Activated T-cell treated with anti-CD3 and anti-CD28 coated beads for 4 hours (primary cell): ENCODE measurements around the gene RERE.

ENCODE experiments used
- DNase-seq: peaks from one replicate; pipeline ENCODE4 v3.0.0-alpha.2; 2020

Gene RERE

DNA sequence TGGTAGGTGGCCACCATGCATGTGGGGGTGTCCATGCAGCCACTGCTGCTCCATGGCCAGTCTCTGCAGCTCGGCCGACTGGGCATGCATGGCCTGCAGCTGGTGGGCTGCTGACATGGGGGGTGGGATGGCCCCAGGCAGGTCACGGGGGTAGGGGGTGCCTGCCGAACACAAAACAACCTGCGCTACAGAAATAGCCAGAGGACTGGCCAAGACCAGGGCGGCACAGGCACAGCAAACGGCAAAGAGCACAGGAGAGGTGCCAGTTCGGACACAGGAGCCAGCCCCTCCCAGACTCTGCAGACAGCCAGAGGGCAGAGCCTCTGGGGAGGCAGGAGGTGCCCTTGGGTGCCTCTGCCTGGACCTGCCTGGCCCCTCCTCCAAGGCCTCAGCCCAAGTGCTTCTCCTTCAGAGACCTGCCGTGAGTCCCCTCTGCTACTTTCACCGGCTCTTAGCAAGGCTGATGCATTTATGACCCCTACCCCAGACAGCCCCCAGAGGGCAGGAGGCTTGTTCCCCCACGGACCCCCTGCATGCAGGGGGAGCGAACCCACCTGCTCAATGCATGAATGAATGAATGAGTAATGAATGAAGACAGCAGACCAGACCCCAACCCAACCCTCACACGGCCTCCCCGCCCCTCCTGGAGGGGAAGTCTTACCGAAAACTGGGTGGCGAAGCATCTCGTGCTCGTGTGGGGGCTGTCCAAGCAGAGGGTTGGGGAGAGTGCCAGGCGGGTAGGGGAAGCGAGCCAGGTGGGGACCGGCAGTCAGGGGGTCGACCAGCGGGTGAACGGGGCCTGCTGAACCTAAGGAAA is 461.8 kb downstream of the RERE start:
- DNase-seq, result no peak

DNA sequence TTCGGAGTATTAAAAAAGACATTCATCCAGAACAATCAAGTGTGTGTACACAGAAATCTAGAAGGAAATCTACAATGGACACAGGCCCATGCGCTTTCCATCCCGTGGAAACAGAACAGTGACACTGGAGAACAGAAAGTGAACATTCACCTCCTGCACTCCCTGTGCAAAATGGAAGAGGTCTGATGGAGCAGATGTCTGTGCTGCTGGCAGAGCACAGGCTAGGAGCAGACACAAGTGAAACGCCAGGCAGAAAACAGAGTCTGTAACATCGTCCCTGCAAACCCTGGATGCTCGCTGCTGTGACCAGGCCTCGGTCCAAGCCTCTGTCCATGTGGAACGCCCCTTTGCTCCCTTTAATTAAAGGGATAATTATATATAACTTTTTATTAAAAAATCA is 463.4 kb downstream of the RERE start:
- DNase-seq, result no peak

DNA sequence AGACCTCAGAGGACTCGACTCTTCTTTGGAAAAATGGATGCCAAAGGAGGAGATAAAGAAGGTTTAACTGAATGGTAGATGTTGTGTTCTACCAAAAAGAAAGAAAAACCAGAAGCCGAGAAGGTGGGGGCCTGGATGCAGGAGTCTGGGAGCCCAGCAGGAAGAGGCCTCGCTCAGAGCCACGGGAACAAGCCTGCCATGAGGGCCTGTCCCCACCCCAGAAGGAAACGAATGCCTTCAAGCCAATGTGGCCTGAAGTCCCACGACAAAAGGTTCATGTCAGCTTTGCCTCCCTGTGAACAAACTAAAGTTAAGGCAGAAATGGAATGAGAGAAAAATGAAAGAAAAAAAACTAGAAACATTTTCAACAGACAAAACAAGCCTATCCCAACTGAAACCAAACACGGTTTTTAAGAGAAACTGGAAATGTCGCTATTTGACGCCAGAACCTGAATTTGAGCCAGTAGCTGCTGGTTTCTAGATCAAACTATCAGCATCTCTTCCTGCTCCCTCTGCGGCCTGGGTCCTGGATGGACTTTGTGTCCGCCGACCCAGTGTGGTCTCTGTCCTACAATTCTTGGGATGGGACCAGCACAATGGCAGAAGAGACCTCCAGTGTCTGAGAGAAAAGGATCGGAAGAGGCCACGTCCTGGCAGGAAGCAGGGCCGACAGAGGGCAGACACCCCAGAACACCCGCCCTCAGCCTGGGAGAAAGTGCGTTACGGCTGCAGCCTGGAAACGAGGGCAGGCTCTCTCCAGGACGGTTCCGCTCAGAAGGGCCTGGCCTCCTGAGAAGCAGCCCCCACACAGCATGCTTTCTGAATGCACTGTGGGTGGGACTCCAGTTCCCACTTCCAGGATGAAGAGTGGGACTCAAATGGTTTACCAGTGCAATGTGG is 464.3 kb downstream of the RERE start:
- DNase-seq, result no peak

DNA sequence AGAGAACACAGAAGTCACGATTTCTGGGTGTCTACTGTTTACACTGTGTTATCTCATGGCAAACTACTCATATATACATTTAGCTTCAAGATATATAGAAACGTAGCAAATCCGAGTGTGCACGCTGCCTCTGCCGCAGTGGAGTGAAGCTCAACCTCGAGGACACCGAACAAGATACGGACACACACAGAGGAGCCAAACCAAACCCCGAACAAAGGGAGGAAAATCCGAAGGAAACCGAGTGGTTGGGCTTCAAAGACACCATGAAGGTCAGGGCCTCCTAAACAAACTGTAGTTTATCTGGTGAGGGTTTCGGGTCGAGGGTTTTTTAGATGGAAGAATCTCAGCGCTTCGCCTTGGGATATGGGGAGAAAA is 465.0 kb downstream of the RERE start:
- DNase-seq, result no peak

DNA sequence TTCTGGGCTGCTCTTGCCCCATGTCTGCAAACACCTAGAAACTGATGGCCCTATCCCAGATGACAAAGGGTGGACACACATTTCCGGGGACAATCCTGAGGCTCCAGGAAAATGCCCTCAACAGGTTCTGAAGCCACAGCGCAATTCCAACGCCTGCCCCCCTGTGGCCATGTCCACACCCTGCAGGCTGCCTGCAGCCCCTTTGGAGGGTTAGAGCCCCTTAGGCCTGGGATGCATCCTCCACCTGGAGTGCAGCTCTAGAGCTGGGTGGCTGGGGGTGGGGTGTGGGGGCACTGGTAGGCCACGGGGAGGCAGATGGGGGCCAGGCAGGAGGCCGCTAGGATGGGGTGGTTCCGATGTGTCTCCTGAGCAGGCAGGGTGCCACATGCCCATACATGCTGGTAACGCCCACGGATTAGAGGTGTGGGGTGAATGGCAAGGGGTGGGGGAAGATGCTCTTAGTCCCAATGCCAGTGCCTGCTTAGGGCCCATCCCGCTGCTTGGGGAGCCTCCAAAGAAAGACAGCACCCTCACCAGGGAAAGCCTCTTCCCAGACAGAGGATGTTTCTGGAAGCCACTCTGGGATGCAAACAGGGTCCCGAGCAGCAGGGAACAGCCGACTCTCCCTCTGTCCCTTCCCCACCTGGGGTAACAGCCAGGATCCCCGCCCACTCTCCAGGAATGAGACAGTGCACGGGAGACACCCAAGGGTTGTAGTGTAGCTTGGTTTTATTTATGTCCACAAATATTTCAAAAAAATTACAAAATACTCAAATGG is 465.6 kb downstream of the RERE start:
- DNase-seq, result no peak

DNA sequence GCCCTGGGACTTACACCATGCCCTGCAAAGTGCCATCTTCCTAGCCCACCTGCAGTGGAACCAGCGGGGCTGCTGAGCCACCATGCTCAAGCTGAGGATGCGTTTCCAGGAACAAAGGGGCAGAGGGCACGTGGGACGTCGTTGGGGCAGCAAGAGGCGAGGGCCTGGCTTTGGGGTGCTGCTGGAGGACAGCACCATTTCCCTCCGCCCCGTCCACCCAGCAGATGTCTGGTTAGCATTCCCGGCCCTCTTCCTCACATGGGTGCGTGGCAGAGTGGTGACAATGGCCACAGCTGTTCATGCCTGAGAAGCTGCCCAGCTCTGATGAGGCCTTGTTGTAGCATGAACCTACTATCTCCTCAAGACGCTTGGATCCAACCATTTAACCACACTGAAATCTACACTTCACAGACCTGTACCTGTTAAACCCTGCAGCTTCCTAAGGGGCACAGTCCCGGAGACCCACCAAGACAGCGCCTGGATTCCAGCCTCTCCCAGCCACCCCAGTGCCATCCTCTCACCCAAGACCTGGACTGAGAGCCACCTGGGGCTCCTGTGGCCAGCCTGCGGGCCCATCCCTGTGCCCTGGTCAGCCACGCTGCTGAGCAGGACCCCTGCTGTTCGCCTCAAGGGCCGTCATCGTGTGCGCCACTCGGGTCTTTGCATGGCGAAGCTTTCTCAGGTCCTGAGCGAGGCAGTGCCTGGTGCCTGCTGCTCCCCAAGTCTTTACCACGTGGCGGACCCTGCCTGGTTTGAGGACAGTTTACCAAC is 466.3 kb downstream of the RERE start:
- no peak for DNase-seq

DNA sequence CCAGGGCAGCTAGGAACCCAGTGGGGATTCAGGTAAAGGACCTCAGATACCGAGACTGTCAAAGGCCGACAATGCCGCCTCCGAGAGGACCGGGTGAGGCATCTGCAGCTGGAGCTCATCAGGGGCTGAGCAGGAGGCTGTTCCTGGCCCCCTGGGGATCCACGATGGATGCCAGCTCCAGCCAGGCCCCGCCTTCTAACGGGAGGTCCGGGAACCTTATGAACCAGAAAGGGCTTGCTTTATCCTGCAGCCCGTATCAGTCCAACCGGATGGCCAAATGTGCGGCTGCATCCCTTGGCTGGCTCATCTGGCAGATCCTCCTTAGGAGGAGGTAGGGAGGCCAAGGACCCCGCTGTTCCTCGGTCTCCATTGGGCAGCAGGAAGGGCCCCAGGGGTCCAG is 467.5 kb downstream of the RERE start:
- no peak for DNase-seq

DNA sequence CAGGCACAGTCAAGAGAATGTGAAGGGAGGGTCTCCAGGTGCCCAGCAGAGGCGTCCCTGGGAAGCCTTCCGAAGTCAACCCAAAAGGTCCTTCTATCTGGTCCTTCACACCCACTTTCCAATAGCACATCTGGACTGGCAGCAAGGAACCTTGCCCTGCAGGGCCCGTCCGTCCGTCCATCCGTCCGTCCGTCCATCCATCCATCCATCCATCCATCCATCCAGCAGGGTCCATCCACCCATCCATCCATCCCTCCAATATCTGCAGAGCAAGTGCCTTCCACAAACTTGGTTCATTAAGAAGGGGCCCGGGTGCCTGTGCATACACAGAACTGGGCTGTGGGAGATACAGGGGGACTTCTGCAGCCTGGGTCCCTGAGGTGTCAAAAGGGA is 468.0 kb downstream of the RERE start:
- no peak for DNase-seq

DNA sequence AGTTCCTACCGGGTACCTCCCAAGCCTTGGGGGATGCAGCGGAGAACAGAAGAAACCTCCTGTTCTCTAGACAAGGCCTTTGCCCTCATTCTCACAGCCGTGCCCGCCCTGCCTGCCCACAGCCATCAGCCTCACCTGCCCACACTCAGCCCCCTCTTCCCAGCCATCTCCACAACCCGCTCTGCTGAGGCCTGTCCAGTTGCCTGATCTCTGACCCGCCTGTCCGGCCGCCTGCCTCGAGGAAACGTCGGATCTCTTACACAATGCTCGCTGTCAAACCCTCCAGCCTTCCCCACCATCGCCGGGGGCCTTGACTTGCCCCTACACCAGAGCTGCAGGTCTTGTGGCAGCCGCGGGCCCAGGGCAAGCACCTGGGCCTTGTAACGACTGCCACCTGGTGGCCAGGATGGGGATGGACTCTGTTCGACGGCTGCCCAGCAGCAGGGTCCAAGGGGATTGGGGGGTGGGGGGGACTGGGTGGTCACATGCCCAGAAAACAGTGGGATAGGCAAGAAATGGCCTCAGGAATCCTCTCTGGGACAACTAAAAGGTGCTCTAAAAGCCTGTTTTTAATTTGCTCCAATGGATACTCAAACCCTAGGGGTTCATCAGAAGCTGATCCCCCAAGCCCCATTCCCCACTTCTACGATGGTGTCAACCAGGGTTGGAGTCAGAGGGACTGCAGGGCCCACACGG is 468.5 kb downstream of the RERE start:
- peak; percentile 57 for DNase-seq

DNA sequence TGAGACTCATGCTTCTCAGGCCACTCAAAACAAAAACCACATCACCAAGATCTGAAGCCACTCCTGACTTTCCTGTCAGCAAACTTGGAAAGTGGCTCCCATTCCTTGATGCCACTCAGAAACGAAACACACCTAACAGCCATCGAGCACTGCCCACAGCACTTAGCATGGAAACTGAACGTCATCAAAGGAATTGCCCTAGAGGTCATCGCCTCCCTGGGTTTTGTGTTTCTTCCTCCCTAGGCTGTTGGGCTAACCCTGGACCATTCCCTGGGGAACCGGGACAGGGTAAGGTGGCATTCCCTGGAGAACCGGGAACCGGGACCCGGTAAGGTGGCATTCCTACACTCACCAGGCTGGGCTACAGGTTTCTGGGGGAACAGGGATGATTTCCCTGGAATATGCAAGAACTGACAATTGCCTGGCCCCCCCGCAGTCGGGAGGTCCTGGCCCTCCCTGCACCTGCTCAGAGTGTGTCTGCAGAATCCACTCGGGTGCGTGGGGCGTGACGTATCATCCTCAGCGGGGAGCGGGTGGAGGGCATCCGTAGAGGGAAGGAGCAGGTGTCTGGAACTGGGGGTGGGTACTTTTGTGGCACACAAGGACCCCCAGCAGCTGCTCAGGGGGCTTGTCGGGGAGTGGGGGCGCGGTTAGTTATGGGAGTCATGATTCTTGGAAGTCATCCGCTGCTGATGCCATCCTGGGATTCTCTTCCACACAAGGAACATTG is 469.2 kb downstream of the RERE start:
- no peak for DNase-seq

DNA sequence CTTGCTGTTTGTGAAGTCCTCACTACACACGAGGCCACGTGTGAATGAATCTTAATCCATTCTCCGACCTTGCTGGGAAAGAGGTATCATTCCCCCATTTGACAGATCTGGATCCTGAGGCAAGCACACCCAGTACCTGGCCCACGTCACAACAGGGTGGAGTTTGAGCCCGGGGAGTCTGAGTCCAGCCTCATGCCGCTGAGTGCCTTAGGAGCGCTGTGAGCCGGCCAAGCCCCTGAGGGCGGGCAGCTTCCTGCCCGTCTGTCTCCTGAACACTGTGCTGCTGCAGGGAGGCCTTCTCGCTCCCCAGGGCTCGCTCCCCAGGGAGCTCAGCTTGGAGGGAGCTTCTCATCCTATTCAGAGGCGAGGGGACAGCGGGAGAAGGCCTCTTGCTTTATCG is 469.8 kb downstream of the RERE start:
- no peak for DNase-seq

DNA sequence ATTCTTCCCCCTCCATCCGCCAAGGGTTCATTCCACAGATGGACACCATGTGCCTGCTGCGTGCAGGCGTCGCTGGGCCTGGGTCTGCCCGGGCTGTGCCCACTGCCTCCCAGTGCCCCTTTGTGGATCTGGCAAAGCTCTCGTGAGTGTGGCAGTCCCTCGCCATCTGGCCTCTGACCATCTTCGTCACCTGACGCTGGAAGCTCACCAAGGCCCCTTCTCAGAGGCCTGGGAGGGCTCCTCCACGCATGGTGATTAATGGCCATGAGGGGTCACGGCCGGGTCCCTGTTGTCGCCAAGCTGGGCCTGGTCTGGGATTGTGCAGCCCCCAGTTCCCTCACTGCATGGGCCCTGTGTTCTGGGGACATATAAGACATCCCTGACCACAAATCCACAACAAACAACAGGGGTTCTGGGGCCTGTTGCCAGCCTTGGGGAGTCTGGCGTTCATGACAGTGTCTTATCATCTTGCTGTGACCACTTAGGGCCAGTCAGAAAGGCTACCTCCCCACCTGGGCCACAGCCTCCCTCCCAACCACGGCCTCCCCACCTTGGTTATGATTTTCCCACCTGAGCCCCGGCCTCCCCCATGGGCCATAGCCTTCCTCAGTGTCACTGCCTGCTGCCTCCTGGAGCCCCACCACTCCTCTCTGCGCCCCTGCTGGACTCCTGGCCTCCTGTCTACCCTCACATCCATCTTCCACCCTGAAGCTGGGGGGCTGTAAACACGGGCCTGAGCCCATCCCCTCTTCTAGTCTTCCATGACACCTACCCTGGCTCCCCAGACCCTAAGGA is 471.6 kb downstream of the RERE start:
- DNase-seq, result no peak

DNA sequence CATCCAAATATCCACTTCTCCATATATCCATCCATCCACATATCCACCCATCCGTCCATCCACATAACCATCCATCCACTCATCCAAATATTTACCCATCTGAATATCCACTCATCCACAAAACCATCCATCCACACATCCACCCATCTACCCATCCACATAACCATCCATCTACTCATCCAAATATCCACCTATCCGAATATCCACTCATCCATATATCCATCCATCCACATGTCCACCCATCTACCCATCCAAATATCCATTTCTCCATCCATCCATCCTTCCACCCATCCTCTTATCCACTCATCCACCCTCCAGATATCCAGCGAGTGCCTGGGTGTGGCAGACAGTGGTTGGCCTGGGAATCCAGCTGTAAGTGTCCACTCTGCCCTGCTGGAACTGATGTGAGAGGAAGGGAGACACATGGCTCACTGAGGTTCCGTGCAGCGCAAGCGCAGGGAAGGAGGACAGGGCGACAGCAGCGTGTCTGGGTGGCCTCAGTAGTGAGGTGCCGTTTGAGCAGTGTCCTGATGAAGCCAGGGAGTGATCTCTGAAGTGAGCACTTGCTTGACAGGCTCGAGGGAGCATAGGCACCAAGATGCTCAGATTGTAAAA is 472.4 kb downstream of the RERE start:
- no peak for DNase-seq

DNA sequence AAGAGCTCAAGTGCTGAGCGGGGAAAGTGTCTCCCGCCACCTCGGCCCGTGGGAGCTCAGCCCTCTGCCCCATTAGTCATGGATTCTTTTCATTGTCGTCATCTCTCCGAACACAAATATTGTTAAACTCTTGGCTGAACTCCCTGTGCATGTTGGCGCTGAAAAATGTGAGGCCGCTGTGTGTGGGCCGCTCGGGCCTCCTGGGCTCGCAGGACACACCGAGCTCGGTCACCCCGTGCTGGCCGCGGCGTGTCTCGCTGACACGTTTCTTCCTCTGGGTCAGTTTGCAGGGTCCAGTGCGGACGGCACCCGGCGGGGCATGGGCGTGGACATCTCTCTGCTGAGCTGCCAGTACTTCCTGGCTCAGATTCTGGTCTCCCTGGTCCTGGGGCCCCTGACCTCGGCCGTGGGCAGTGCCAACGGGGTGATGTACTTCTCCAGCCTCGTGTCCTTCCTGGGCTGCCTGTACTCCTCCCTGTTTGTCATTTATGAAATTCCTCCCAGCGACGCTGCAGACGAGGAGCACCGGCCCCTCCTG is 473.9 kb downstream of the RERE start:
- no peak for DNase-seq

DNA sequence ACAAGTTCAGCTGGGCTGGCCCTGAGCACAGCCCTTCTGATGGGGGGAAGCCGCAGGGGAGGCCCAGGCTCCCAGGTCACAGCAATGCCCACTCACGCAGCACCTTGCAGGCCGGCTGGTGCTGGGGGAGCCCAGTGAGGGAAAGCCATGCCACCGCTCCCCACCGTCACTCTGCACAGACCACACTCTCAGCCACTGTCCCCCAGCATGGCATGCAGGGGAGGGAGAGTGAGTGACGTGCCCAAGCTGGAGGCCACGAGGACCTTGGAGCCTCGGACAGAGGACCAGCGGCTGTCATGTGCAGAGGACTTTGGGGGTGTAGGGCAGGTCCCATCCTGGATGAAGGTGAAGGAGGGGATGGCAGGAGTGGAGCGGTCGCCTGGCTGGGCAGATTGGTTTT is 474.4 kb downstream of the RERE start:
- no peak for DNase-seq

DNA sequence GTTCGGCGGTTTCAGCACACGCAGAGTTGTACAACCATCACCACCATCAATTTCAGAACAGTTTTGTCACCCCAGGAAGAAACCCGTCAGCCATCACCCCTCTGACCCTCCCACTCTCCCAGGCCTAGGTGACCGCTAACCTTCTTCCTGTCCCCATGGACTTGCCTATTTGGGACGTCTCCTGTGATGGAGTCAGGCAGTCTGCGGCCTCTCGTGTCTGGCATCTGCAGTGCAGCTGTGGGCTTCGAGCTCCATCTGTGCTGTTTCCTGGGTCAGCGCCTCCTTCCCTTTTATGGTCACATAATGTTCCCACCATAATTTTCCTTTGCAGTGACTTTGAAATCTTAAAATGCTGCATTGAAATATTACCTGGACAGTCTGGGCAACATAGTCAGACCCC is 475.1 kb downstream of the RERE start:
- no peak for DNase-seq

DNA sequence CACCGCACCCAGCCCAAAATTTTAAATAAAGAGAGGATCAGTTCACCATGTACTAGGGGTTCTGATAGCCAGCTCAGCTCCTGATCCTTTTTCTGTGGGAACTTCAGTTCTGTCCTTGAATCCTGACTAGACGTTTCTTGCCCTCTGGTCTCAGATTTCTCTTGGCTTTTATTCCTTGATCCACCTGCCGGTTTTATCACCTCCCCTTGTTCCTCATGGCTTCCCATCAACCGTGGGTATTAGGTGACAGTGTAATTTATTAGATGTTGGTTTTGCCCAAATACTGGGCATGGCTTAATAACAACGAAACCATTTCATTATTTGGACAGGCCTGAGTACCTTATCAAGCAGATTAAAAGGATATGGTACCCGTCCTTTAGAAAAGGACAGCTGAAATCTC is 477.0 kb downstream of the RERE start:
- no peak for DNase-seq

DNA sequence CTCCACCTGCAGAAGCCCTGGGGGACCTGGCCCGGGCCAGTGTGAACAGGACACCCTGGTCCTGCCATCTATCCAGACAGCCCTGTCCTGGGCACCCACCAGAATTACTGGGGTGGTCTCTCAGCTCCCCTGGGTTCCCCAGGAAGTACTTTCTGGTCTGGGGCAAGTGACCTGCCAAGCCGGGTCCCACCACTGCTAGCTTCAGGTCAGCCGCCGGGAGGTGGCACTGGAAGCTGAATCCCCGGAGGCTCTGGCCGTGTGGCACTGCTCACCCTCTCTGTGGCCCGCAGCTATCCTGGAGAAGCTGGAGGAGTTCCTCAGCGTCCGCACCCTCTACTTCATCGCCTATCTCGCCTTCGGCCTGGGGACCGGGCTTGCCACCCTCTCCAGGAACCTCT is 478.2 kb downstream of the RERE start:
- DNase-seq, result no peak

DNA sequence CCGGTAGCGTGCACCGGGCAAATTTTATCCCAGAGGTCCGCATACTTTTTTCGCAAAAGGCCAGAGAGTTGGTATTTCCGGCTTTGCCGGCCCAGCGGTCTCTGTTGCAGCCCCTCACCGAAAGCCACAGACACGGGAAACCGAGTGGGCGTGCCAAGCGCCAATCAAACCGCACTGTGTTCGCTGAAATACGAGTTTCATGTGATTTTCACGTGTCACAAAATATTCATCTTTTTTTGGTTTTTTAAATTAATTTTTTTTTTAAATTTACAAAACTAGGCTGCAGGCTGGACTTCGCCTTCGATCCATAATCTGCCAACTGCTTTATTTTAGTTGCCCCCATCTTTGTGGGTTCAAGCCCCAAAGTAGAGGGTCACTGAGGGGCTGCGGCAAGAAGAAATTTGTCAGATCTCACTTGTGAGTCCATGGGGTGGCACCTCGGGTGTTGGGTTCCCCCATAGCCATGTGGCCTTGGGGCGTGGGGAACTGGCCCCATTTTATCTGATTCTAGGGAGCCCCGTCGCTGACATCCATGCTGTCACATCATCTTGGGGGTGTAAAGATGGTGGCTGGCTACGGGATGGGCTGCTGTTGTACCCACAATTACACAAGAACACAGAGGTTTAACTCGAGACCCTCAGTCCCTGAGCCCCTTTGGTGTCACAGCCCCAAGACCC is 478.8 kb downstream of the RERE start:
- no peak for DNase-seq
